Panc1 (cell line): ENCODE results near the gene CATSPERD. TPM values are rescaled to one million over a fixed set of nuclear protein-coding genes. Genes with fewer than 3 reads are reported as not detected.

Source experiments
- ATAC-seq: fragments of 200-7000 bp; cut with Tn5 transposase; 2 replicates; pipeline ENCODE4 v1.9.1; 2020; ENCODE audit warnings: mild to moderate bottlenecking, moderate library complexity
- BruUV-seq: library from RNA; stranded (reverse); fragments of 400-500 nt; replicated peaks from 2 replicates; lab custom pipeline; 2021; lab: Mats Ljungman, UMichigan
- CTCF ChIA-PET: fragments of 300-600 bp; sonication (Branson Sonifier 250); formaldehyde crosslinking; loops from one replicate; lab custom pipeline; 2022; ENCODE audit warnings: antibody characterized with exemption; lab: Charles Lee
- POLR2A ChIA-PET: fragments of 300-600 bp; sonication (Branson Sonifier 250); formaldehyde crosslinking; loops from one replicate; lab custom pipeline; 2022; ENCODE audit warnings: antibody characterized with exemption; lab: Charles Lee
- DNase-seq: peaks from one replicate; pipeline ENCODE4 v3.0.0-alpha.2; 2010; ENCODE audit warnings: low read depth, low spot score
- H3K27ac ChIP-seq: 2 replicates; pipeline ENCODE4 v1.5.1; 2011; ENCODE audit warnings: mild to moderate bottlenecking, low read length, inconsistent platforms
- H3K27me3 ChIP-seq: fragments of 200-500 bp; sonication (Bioruptor generic); 2 replicates; pipeline ENCODE4 v1.6.0; 2014; ENCODE audit warnings: low read length, inconsistent platforms; ENCODE audit not compliant: control insufficient read depth, insufficient read depth
- H3K36me3 ChIP-seq: fragments of 200-500 bp; sonication (Bioruptor generic); 2 replicates; pipeline ENCODE4 v1.5.1; 2014; ENCODE audit warnings: inconsistent platforms, mild to moderate bottlenecking, low read length, moderate library complexity; ENCODE audit not compliant: control insufficient read depth, insufficient read depth
- H3K4me1 ChIP-seq: 2 replicates; pipeline ENCODE4 v1.5.1; 2011; ENCODE audit warnings: inconsistent platforms, mild to moderate bottlenecking, low read length, moderate library complexity; ENCODE audit not compliant: control insufficient read depth, insufficient read depth
- H3K4me3 ChIP-seq, 2 experiments: 2 replicates each; pipeline ENCODE4 v1.5.1; 2011 to 2012; ENCODE audit warnings: low read depth in 2 of 2, low read length in 2 of 2, mild to moderate bottlenecking in 2 of 2, inconsistent platforms in 1 of 2, moderate library complexity in 1 of 2
- H3K9me3 ChIP-seq: fragments of 200-500 bp; sonication (Bioruptor generic); 2 replicates; pipeline ENCODE4 v1.5.1; 2014; ENCODE audit warnings: low read depth, mild to moderate bottlenecking, inconsistent platforms, low read length, moderate library complexity; ENCODE audit not compliant: control insufficient read depth, insufficient read depth
- CTCF ChIP-seq: fragments of 450-650 bp; IDR thresholded peaks from 2 replicates; pipeline ENCODE4 v1.5.1; 2017; ENCODE audit warnings: mild to moderate bottlenecking
- POLR2AphosphoS5 ChIP-seq: IDR thresholded peaks from 2 replicates; pipeline ENCODE4 v1.6.1; 2012; ENCODE audit warnings: mild to moderate bottlenecking, low read depth, low read length, moderate library complexity
- REST ChIP-seq, 2 experiments: IDR thresholded peaks; 2 replicates each; pipeline ENCODE4 v1.6.1; 2011 to 2012; ENCODE audit warnings: low read depth in 2 of 2, control low read depth in 1 of 2, low read length in 1 of 2, mild to moderate bottlenecking in 1 of 2, moderate library complexity in 1 of 2; ENCODE audit not compliant: insufficient read depth in 1 of 2
- SIN3A ChIP-seq: IDR thresholded peaks from 2 replicates; pipeline ENCODE4 v1.6.1; 2012; ENCODE audit warnings: low read depth, mild to moderate bottlenecking, low read length, moderate library complexity, borderline replicate concordance; ENCODE audit not compliant: insufficient read depth
- TCF7L2 ChIP-seq: IDR thresholded peaks from 2 replicates; pipeline ENCODE4 v1.6.1; 2011; ENCODE audit warnings: mild to moderate bottlenecking, low read depth, low read length, inconsistent platforms
- in situ Hi-C: cut with HindIII; loops from 2 replicates; pipeline ENCODE4 v1.10.0; 2016; ENCODE audit warnings: low sequenced_read_pairs, low pct_unique_long_range_greater_than_20kb
- intact Hi-C: fragments of 100-400 bp; cut with micrococcal nuclease; formaldehyde crosslinking; loops from one replicate; pipeline ENCODE4 v1.10.0; 2022; ENCODE audit not compliant: unreplicated experiment
- total RNA-seq: library from RNA; stranded (reverse); gene quantifications from one replicate; pipeline ENCODE4 v1.2.1, GENCODE V29; 2021; ENCODE audit not compliant: unreplicated experiment

CATSPERD gene
- total RNA-seq, 1 experiment from 2014 or later, result 0.08 TPM

GRCh38 chr19:5684694-5685430 is 35.6 kb upstream of the CATSPERD start:
- no TSS peak for BruUV-seq
- intact Hi-C loops (no loop called here), in situ Hi-C loops (no loop called here)
- Histone ChIP-seq H3K4me1 (no peaks in the 10 kb centered on the region), H3K27me3 (no peaks in the 10 kb centered on the region), H3K36me3 (peaks cover 3% of the 10 kb centered on the region; the same call in 1 of the 2 replicates), H3K4me3 (no peak overlapping the region), H3K27ac (no peak overlapping the region), H3K9me3 (no peaks in the 10 kb centered on the region)
- POLR2A ChIA-PET, result no interaction called here
- no peak for TF ChIP-seq TCF7L2
- TF ChIP-seq REST (IDR thresholded peaks at IDR 0.05; ENCODE audit: insufficient read depth in 1 of 2, low read depth in 2 of 2, low read length in 1 of 2), result no peak
- no peak for TF ChIP-seq CTCF
- no peak for TF ChIP-seq POLR2AphosphoS5
- TF ChIP-seq SIN3A, result no peak
- no peak for ATAC-seq
- CTCF ChIA-PET, result no interaction called here
- DNase-seq, result no peak

- intact Hi-C loops (no loop called here), in situ Hi-C loops (no loop called here)
- Histone ChIP-seq H3K4me1 (no peaks in the 10 kb centered on the region), H3K36me3 (peaks cover 7% of the 10 kb centered on the region; the same call in 1 of the 2 replicates), H3K4me3 (peak overlapping the region; percentile 46 to 50), H3K27me3 (no peaks in the 10 kb centered on the region), H3K9me3 (no peaks in the 10 kb centered on the region), H3K27ac (no peak overlapping the region)
- no peak for TF ChIP-seq SIN3A
- ChIA-PET POLR2A (no interaction called here), CTCF (no interaction called here)
- DNase-seq (no peak), ATAC-seq (no peak)
- BruUV-seq, result no TSS peak
Observed at GRCh38 chr19:5686326-5686646, 34.2 kb upstream of the CATSPERD start.

- Histone ChIP-seq H3K36me3 (peaks cover 7% of the 10 kb centered on the region; the same call in 1 of the 2 replicates), H3K4me3 (peak overlapping the region; percentile 46 to 50), H3K27me3 (no peaks in the 10 kb centered on the region), H3K9me3 (no peaks in the 10 kb centered on the region), H3K4me1 (no peaks in the 10 kb centered on the region), H3K27ac (peak overlapping the region; percentile 23; the same call in 1 of the 2 replicates)
- DNase-seq (peak; percentile 60), ATAC-seq (peak; percentile 81)
- in situ Hi-C loops (no loop called here), intact Hi-C loops (no loop called here)
- ChIA-PET CTCF (no interaction called here), POLR2A (no interaction called here)
- TF ChIP-seq SIN3A (no peak), CTCF (peak; percentile 93)
- BruUV-seq, result no TSS peak
Observed at GRCh38 chr19:5686647-5687359, 33.6 kb upstream of the CATSPERD start.
